Thyroid gland (tissue), 4 donors: ENCODE data around the gene DGKB. TPM values are rescaled to one million over a fixed set of nuclear protein-coding genes. Genes with fewer than 3 reads are reported as not detected.

ENCODE experiments used
- DNase-seq, 2 donors: peaks; one replicate each; pipeline ENCODE4 v3.0.0-alpha.2; 2019
- H3K27ac ChIP-seq, 3 donors: fragments of 200-600 bp; sonication (generic); 1 replicate in 2 of 3; 2 replicates in 1 of 3; pipeline ENCODE4 v1.5.1; 2016 to 2019; ENCODE audit warnings: mild to moderate bottlenecking in 1 of 3, moderate library complexity in 1 of 3
- H3K27me3 ChIP-seq: fragments of 200-600 bp; sonication (generic); one replicate; pipeline ENCODE4 v1.5.1; 2019
- H3K36me3 ChIP-seq, 2 donors: fragments of 200-600 bp; sonication (generic); one replicate each; pipeline ENCODE4 v1.5.1; 2016 to 2019
- H3K4me1 ChIP-seq, 2 donors: fragments of 200-600 bp; sonication (generic); one replicate each; pipeline ENCODE4 v1.5.1; 2017 to 2019
- H3K4me3 ChIP-seq, 3 donors: fragments of 200-600 bp; sonication (generic); replicated peaks in 1 of 3; 1 replicate in 2 of 3; 2 replicates in 1 of 3; pipeline ENCODE4 v1.5.1; 2016; ENCODE audit warnings: mild to moderate bottlenecking in 1 of 3
- H3K9me3 ChIP-seq: fragments of 200-600 bp; sonication (generic); one replicate; pipeline ENCODE4 v1.5.1; 2017
- CTCF ChIP-seq, 6 experiments: fragments of 200-600 bp in 3 of 6; fragments of 450-650 bp in 3 of 6; sonication (generic) in 3 of 6; IDR thresholded peaks; one replicate each; pipeline ENCODE4 v1.5.1; 2016 to 2019; ENCODE audit warnings: antibody characterized with exemption in 6 of 6, mild to moderate bottlenecking in 2 of 6, inconsistent platforms in 1 of 6, moderate library complexity in 1 of 6
- POLR2A ChIP-seq, 2 donors: fragments of 450-650 bp; IDR thresholded peaks; one replicate each; pipeline ENCODE4 v1.6.1; 2017; ENCODE audit warnings: antibody characterized with exemption in 2 of 2, mild to moderate bottlenecking in 2 of 2, moderate library complexity in 1 of 2
- WGBS, 2 donors: methylation state at CpG; one replicate each; pipeline ENCODE4 v1.1.5; 2017; 5-methylcytosine and 5-hydroxymethylcytosine counted together
- intact Hi-C: fragments of 100-400 bp; cut with DNase I; formaldehyde crosslinking; loops from one replicate; pipeline ENCODE4 v1.15.1; 2023
- total RNA-seq, 4 donors: library from RNA; depleted of rRNA; stranded (reverse); fragments of >200 nt; gene quantifications; one replicate each; pipeline ENCODE4 v1.2.3, GENCODE V29; 2016

DGKB gene
- total RNA-seq, 4 donors from 2014 or later: 0.11 to 2.1 (median 0.49) TPM; not detected in 1

GRCh38 chr7:14752301-14752700, 150.2 kb downstream of the DGKB start:
- no peaks in the 10 kb centered on the region for H3K36me3 ChIP-seq
- intact Hi-C loops: no loop called here
- TF ChIP-seq POLR2A (IDR thresholded peaks at IDR 0.05) (no peak), CTCF (IDR thresholded peaks at IDR 0.05) (no peak)

GRCh38 chr7:14751461-14751860, 151.1 kb downstream of the DGKB start:
- DNase-seq: no peak
- H3K9me3 ChIP-seq: no peaks in the 10 kb centered on the region
- no peak overlapping the region for H3K27ac ChIP-seq
- H3K4me3 ChIP-seq: no peak overlapping the region
- no peaks in the 10 kb centered on the region for H3K27me3 ChIP-seq
- no peaks in the 10 kb centered on the region for H3K36me3 ChIP-seq
- no peaks in the 10 kb centered on the region for H3K4me1 ChIP-seq
- 70 to 77% methylated on average over 1 of the region's 1 CpG for WGBS, 2 donors
- intact Hi-C loops: no loop called here
- TF ChIP-seq CTCF (IDR thresholded peaks at IDR 0.05) (no peak), POLR2A (IDR thresholded peaks at IDR 0.05) (no peak)

More at GRCh38 chr7:14752301-14752700, 150.2 kb downstream of the DGKB start:
- H3K9me3 ChIP-seq: no peaks in the 10 kb centered on the region
- no peak overlapping the region for H3K4me3 ChIP-seq
- H3K4me1 ChIP-seq: no peaks in the 10 kb centered on the region
- no peak overlapping the region for H3K27ac ChIP-seq
- WGBS, 2 donors: 76 to 86% methylated on average over 3 of the region's 3 CpGs
- no peak for DNase-seq
- H3K27me3 ChIP-seq: no peaks in the 10 kb centered on the region

- intact Hi-C loops: no loop called here
- Histone ChIP-seq H3K4me3 (no peak overlapping the region), H3K27me3 (no peaks in the 10 kb centered on the region), H3K9me3 (no peaks in the 10 kb centered on the region), H3K4me1 (no peaks in the 10 kb centered on the region), H3K36me3 (no peaks in the 10 kb centered on the region), H3K27ac (no peak overlapping the region)
- no peak for DNase-seq
- TF ChIP-seq CTCF (IDR thresholded peaks at IDR 0.05): no peak
Measured at GRCh38 chr7:14748461-14748860, 154.1 kb downstream of the DGKB start.

- DNase-seq: no peak
- no peak overlapping the region for H3K27ac ChIP-seq
- 86% methylated on average over 4 of the region's 4 CpGs for WGBS, 2 donors
- H3K4me3 ChIP-seq: no peak overlapping the region
- H3K36me3 ChIP-seq: no peaks in the 10 kb centered on the region
- TF ChIP-seq POLR2A (IDR thresholded peaks at IDR 0.05) (no peak), CTCF (IDR thresholded peaks at IDR 0.05) (no peak)
- H3K27me3 ChIP-seq: no peaks in the 10 kb centered on the region
- intact Hi-C loops: no loop called here
- no peaks in the 10 kb centered on the region for H3K9me3 ChIP-seq
- H3K4me1 ChIP-seq: no peaks in the 10 kb centered on the region
Measured at GRCh38 chr7:14747701-14748100, 154.8 kb downstream of the DGKB start.

GRCh38 chr7:14745076-14745475, 157.5 kb downstream of the DGKB start:
- TF ChIP-seq CTCF (IDR thresholded peaks at IDR 0.05) (no peak), POLR2A (IDR thresholded peaks at IDR 0.05) (no peak)
- intact Hi-C loops: no loop called here
- H3K9me3 ChIP-seq: no peaks in the 10 kb centered on the region
- no peak overlapping the region for H3K27ac ChIP-seq
- H3K27me3 ChIP-seq: no peaks in the 10 kb centered on the region
- no peaks in the 10 kb centered on the region for H3K4me1 ChIP-seq
- no peaks in the 10 kb centered on the region for H3K36me3 ChIP-seq
- no peak overlapping the region for H3K4me3 ChIP-seq
- 89 to 90% methylated on average over 4 of the region's 4 CpGs for WGBS, 2 donors
- DNase-seq: no peak
